GM21619 (cell line): ENCODE measurements around the gene LAYN.

ENCODE experiments used
- ATAC-seq: cut with Tn5 transposase; IDR thresholded peaks from one replicate; pipeline ENCODE4 v1.9.1; 2021; ENCODE audit not compliant: unreplicated experiment

LAYN gene

GRCh38 chr11:111560800-111561199 is 20.3 kb downstream of the LAYN start:
- ATAC-seq: no peak

- no peak for ATAC-seq
Measured at GRCh38 chr11:111561306-111561705, 20.8 kb downstream of the LAYN start.

GRCh38 chr11:111561791-111562325 is 21.3 kb downstream of the LAYN start:
- ATAC-seq: no peak

- ATAC-seq: no peak
Measured at GRCh38 chr11:111562692-111563389, 22.3 kb downstream of the LAYN start.

GRCh38 chr11:111565114-111565720 is 24.7 kb downstream of the LAYN start:
- ATAC-seq: no peak

GRCh38 chr11:111566324-111566723 is 25.8 kb downstream of the LAYN start:
- ATAC-seq: no peak

GRCh38 chr11:111569476-111569875 is 29.0 kb downstream of the LAYN start:
- ATAC-seq: no peak

GRCh38 chr11:111570796-111571195 is 30.3 kb downstream of the LAYN start:
- no peak for ATAC-seq

GRCh38 chr11:111571829-111572501 is 31.4 kb downstream of the LAYN start:
- no peak for ATAC-seq

GRCh38 chr11:111572581-111572980 is 32.1 kb downstream of the LAYN start:
- no peak for ATAC-seq

- no peak for ATAC-seq
Measured at GRCh38 chr11:111573821-111574249, 33.3 kb downstream of the LAYN start.

- no peak for ATAC-seq
Measured at GRCh38 chr11:111574373-111575225, 34.1 kb downstream of the LAYN start.

GRCh38 chr11:111575740-111576139 is 35.2 kb downstream of the LAYN start:
- ATAC-seq: no peak

GRCh38 chr11:111577821-111578220 is 37.3 kb downstream of the LAYN start:
- no peak for ATAC-seq

- ATAC-seq: no peak
Measured at GRCh38 chr11:111581341-111581740, 40.8 kb downstream of the LAYN start.

GRCh38 chr11:111582163-111582562 is 41.6 kb downstream of the LAYN start:
- ATAC-seq: no peak

- ATAC-seq: no peak
Measured at GRCh38 chr11:111582881-111583280, 42.4 kb downstream of the LAYN start.

GRCh38 chr11:111585371-111585770 is 44.9 kb downstream of the LAYN start:
- no peak for ATAC-seq

GRCh38 chr11:111586388-111586831 is 45.9 kb downstream of the LAYN start:
- no peak for ATAC-seq

- no peak for ATAC-seq
Measured at GRCh38 chr11:111589114-111589513, 48.6 kb downstream of the LAYN start.
